ENCODE data around the gene ZNF655. TPM values are rescaled to one million over a fixed set of nuclear protein-coding genes. Genes with fewer than 3 reads are reported as not detected.

The ZNF655 gene
- total and polyA plus RNA-seq, 2 of the 4 experiments (the other 2 are of a cell fraction): 49.6 to 54.7 TPM

GRCh38 chr7:99573257-99573656 lies 14.8 kb downstream of the ZNF655 start:
- H2AK9ac ChIP-seq (replicated peaks; ENCODE audit: low read depth, low read length, poor library complexity): no peak overlapping the region
- no TSS peak for BruUV-seq (replicated peaks)
- ATAC-seq (ENCODE audit: low read depth) (no peak), DNase-seq (no peak)
- peaks cover 4% of the 10 kb centered on the region for H3K9me1 ChIP-seq (ENCODE audit: insufficient read depth, low read length)
- intact Hi-C loops (cut with micrococcal nuclease) (no loop called here), in situ Hi-C loops (cut with MboI; ENCODE audit: low sequenced_read_pairs) (no loop called here), dilution Hi-C loops (cut with HindIII; ENCODE audit: low sequenced_read_pairs, unreplicated experiment) (no loop called here)
- no peak overlapping the region for H3K14ac ChIP-seq (replicated peaks; ENCODE audit: low read depth, low read length)
- no peak overlapping the region for H3K9ac ChIP-seq (ENCODE audit: low read depth, low read length)
- H3K23ac ChIP-seq (ENCODE audit: low read depth, low read length): no peak overlapping the region
- H3K9me3 ChIP-seq (ENCODE audit: control insufficient read depth, insufficient read depth, low read length): no peaks in the 10 kb centered on the region
- no peak overlapping the region for H3K18ac ChIP-seq (ENCODE audit: low read depth, low read length)
- no peak overlapping the region for H2BK120ac ChIP-seq (ENCODE audit: low read depth, low read length)
- no peaks in the 10 kb centered on the region for H3K4me1 ChIP-seq (ENCODE audit: control insufficient read depth, insufficient read depth, low read length)
- H3K4ac ChIP-seq (ENCODE audit: low read depth, low read length): no peak overlapping the region
- H2BK15ac ChIP-seq (ENCODE audit: low read depth, low read length): no peak overlapping the region
- H2BK20ac ChIP-seq (ENCODE audit: low read depth, low read length): no peak overlapping the region
- POLR2A ChIA-PET (ENCODE audit: unreplicated experiment): interaction anchor here (0.6 kb wide), 1 partner anchor 8 kb away, joined by 4 read pairs; no protein-coding TSS in a partner anchor
- no peak overlapping the region for H3K4me3 ChIP-seq (ENCODE audit: insufficient read depth, low read depth, low read length)
- H3K56ac ChIP-seq (ENCODE audit: extremely low read depth, insufficient read depth, low read length): no peak overlapping the region
- H4K8ac ChIP-seq (ENCODE audit: low read depth in 2 of 2, low read length in 2 of 2): no peak overlapping the region
- peaks cover 31 to 52% of the 10 kb centered on the region in 2 experiments for H3K79me1 ChIP-seq (ENCODE audit: low read depth in 1 of 2, low read length in 2 of 2)
- no peak overlapping the region for H3K27ac ChIP-seq (ENCODE audit: insufficient read depth, low read length)
- TF ChIP-seq SMC3 (IDR thresholded peaks at IDR 0.05; ENCODE audit: low read depth, low read length) (no peak), NFE2L2 (IDR thresholded peaks at IDR 0.05; ENCODE audit: low read depth, low read length) (no peak), MAFK (IDR thresholded peaks at IDR 0.05; ENCODE audit: low read depth, low read length) (no peak), CHD1 (IDR thresholded peaks at IDR 0.05; ENCODE audit: low read depth, low read length) (no peak), ELK1 (IDR thresholded peaks at IDR 0.05; ENCODE audit: borderline replicate concordance, low read depth, low read length) (no peak), RAD21 (IDR thresholded peaks at IDR 0.05; ENCODE audit: low read length) (no peak), MAZ (IDR thresholded peaks at IDR 0.05; ENCODE audit: borderline replicate concordance, low read depth, low read length) (no peak)
- H4K5ac ChIP-seq (ENCODE audit: low read depth, low read length): no peak overlapping the region
- H2AFZ ChIP-seq (replicated peaks; ENCODE audit: low read length, poor library complexity): no peak overlapping the region
- H3K36me3 ChIP-seq (ENCODE audit: control insufficient read depth, insufficient read depth, low read length): peaks cover 32% of the 10 kb centered on the region
- no peak overlapping the region for H3K4me2 ChIP-seq (ENCODE audit: low read depth, low read length)
- H3K27me3 ChIP-seq (ENCODE audit: control insufficient read depth, insufficient read depth, low read length): no peaks in the 10 kb centered on the region
- CTCF ChIA-PET: no interaction called here
- H4K20me1 ChIP-seq (ENCODE audit: insufficient read depth, low read length): peaks cover 26% of the 10 kb centered on the region; the same call in 1 of the 2 replicates
- no CpG with 5 or more reads among the region's 1 CpG for WGBS, 2 experiments (ENCODE audit: extremely low coverage in 2 of 2, insufficient read length in 1 of 2)
- no peak overlapping the region for H2BK5ac ChIP-seq (ENCODE audit: low read depth, low read length, poor library complexity, severe bottlenecking)
- H2AK5ac ChIP-seq (ENCODE audit: low read depth, low read length): no peak overlapping the region
- H4K91ac ChIP-seq (ENCODE audit: insufficient read depth, low read depth, low read length): no peak overlapping the region

Measured in IMR-90 (cell line).